Smooth muscle cell (in vitro differentiated cells): ENCODE measurements around the gene TOR4A. TPM values are rescaled to one million over a fixed set of nuclear protein-coding genes. Genes with fewer than 3 reads are reported as not detected.
A peak's percentile ranks its signal among the peaks of the same experiment; 100 is the strongest.

ENCODE experiments used
- DNase-seq: peaks from one replicate; lab custom pipeline; 2025; ENCODE audit not compliant: unreplicated experiment; lab: John Stamatoyannopoulos, UW
- H2AFZ ChIP-seq: fragments of 200-600 bp; sonication (generic); 2 replicates; pipeline ENCODE4 v1.6.0; 2016; ENCODE audit warnings: antibody characterized with exemption, low read depth, mild to moderate bottlenecking
- H3F3A ChIP-seq: fragments of 200-600 bp; sonication (generic); 2 replicates; pipeline ENCODE4 v1.6.0; 2017; ENCODE audit warnings: antibody characterized with exemption, low read depth
- H3K27ac ChIP-seq: fragments of 200-600 bp; sonication (generic); 2 replicates; pipeline ENCODE4 v1.5.1; 2016; ENCODE audit warnings: low read depth, mild to moderate bottlenecking
- H3K27me3 ChIP-seq: fragments of 200-600 bp; sonication (generic); 2 replicates; pipeline ENCODE4 v1.6.1; 2016; ENCODE audit warnings: low read depth, mild to moderate bottlenecking
- H3K36me3 ChIP-seq: fragments of 200-600 bp; sonication (generic); 2 replicates; pipeline ENCODE4 v1.5.1; 2016; ENCODE audit warnings: low read depth
- H3K4me1 ChIP-seq: fragments of 200-600 bp; sonication (generic); 2 replicates; pipeline ENCODE4 v1.5.1; 2016; ENCODE audit warnings: low read depth
- H3K4me2 ChIP-seq: fragments of 200-600 bp; sonication (generic); 2 replicates; pipeline ENCODE4 v1.6.0; 2016; ENCODE audit warnings: mild to moderate bottlenecking
- H3K4me3 ChIP-seq: fragments of 200-600 bp; sonication (generic); 2 replicates; pipeline ENCODE4 v1.5.1; 2016; ENCODE audit warnings: mild to moderate bottlenecking
- H3K79me2 ChIP-seq: fragments of 200-600 bp; sonication (generic); 2 replicates; pipeline ENCODE4 v1.6.0; 2016; ENCODE audit warnings: low read depth, mild to moderate bottlenecking
- H3K9ac ChIP-seq: fragments of 200-600 bp; sonication (generic); 2 replicates; pipeline ENCODE4 v1.6.0; 2016; ENCODE audit warnings: low read depth
- H3K9me3 ChIP-seq: fragments of 200-600 bp; sonication (generic); replicated peaks from 2 replicates; pipeline ENCODE4 v1.5.1; 2016; ENCODE audit warnings: low read depth
- H4K20me1 ChIP-seq: fragments of 200-600 bp; sonication (generic); 2 replicates; pipeline ENCODE4 v1.6.0; 2016; ENCODE audit warnings: low read depth
- WGBS: methylation state at CpG from one replicate; pipeline ENCODE4 v1.1.7; 2016; ENCODE audit warnings: low lambda C conversion rate; 5-methylcytosine and 5-hydroxymethylcytosine counted together
- polyA plus RNA-seq: library from polyadenylated mRNA; unstranded; fragments of >200 nt; fragmentation: Nextera tagmentation; extraction: Ambion mirVana; gene quantifications from 2 replicates; pipeline ENCODE4 v1.2.1, GENCODE V29; 2016
- total RNA-seq: library from RNA; depleted of rRNA; stranded (reverse); fragments of >200 nt; gene quantifications from 2 replicates; pipeline ENCODE4 v1.2.3, GENCODE V29; 2014
- TF ChIP-seq, protein P1 (sequence below): fragments of 200-600 bp; sonication (generic); IDR thresholded peaks from 2 replicates; pipeline ENCODE4 v1.5.1; 2017; ENCODE audit warnings: borderline replicate concordance, mild to moderate bottlenecking, antibody characterized with exemption; ENCODE audit not compliant: insufficient read depth, poor library complexity, severe bottlenecking

The TOR4A gene
- total and polyA plus RNA-seq, 2 experiments from 2014 or later, result 5.5 to 6.3 TPM

DNA sequence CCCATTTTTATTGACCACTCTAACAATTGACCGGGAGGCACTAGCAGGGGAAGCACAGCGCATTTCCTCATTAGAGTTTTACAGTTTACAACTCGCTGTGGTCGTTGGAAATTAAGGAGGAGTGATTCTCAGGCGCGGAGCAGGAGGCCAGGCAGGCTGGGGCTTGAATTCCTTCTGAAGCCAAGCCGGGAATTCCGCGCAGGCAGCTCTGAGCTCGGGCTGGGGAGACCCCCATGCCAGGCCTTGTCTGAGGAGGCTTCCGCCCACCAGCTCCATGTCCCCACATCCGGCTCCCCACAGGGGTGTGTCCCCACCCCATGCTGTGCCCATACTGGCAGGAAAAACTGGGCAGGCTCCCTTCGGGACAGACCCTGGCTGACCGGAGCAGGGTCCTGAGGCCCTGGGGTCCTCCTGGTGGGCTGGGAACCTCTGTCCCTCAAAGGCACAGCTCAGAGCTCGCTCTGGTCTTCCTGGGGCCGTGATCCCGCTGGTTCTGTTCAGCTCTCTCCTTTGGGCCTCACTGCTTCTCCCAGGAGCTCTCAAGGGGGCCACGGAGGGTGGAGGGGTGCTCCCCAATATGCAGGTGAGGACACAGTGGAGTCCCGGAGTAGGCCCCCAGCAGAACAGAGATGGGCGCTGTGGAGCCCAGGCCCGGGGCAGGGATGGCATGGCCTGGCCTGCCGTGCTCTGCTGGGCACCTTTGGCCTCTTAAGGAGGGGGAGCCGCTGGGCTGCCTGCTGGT, 25.8 kb downstream of the TOR4A start:
- TF ChIP-seq, protein P1, sequence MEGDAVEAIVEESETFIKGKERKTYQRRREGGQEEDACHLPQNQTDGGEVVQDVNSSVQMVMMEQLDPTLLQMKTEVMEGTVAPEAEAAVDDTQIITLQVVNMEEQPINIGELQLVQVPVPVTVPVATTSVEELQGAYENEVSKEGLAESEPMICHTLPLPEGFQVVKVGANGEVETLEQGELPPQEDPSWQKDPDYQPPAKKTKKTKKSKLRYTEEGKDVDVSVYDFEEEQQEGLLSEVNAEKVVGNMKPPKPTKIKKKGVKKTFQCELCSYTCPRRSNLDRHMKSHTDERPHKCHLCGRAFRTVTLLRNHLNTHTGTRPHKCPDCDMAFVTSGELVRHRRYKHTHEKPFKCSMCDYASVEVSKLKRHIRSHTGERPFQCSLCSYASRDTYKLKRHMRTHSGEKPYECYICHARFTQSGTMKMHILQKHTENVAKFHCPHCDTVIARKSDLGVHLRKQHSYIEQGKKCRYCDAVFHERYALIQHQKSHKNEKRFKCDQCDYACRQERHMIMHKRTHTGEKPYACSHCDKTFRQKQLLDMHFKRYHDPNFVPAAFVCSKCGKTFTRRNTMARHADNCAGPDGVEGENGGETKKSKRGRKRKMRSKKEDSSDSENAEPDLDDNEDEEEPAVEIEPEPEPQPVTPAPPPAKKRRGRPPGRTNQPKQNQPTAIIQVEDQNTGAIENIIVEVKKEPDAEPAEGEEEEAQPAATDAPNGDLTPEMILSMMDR, result no peak
- Histone ChIP-seq H3K27ac (no peak overlapping the region), H3K36me3 (no peaks in the 10 kb centered on the region), H4K20me1 (peaks cover 9% of the 10 kb centered on the region), H3K79me2 (no peaks in the 10 kb centered on the region), H3K4me1 (peaks cover 48% of the 10 kb centered on the region), H3F3A (no peaks in the 10 kb centered on the region), H3K9me3 (no peaks in the 10 kb centered on the region), H3K9ac (no peak overlapping the region), H3K27me3 (peaks cover 23% of the 10 kb centered on the region), H2AFZ (no peak overlapping the region), H3K4me3 (no peak overlapping the region), H3K4me2 (peak overlapping the region; percentile 90)
- DNase-seq, result no peak
- WGBS, result 61% methylated on average over 23 of the region's 23 CpGs

DNA sequence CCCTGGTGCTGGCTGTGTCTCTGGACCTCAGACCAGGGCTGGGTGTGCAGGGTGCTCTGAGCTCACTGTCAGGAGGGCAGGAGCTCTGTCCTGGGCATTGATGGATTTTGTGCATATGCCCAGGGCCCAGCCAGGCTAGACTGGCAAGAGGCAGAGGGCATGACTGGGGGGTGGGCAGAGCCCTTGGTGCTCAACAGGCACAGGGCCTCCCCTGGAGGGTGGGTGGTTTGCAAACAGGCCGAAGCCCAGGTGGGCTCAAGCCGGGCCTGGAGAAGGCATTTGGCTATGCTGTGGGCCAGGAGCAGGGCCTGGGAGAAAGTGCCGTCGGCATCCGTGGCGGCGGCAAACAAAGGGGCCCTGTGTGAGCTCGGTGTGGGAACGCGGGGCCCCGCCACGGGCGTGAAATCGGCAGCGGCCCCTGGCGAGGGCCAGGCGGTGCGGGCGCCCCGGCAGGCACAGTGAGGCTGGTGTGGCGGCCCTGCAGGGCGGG, 26.4 kb downstream of the TOR4A start:
- Histone ChIP-seq H3K9ac (no peak overlapping the region), H4K20me1 (peaks cover 9% of the 10 kb centered on the region), H3F3A (no peaks in the 10 kb centered on the region), H3K9me3 (no peaks in the 10 kb centered on the region), H3K27me3 (peaks cover 17% of the 10 kb centered on the region), H3K4me3 (no peak overlapping the region), H2AFZ (no peak overlapping the region), H3K27ac (no peak overlapping the region), H3K4me1 (peaks cover 44% of the 10 kb centered on the region), H3K4me2 (no peak overlapping the region), H3K36me3 (no peaks in the 10 kb centered on the region), H3K79me2 (no peaks in the 10 kb centered on the region)
- TF ChIP-seq, protein P1, result no peak
- DNase-seq, result no peak
- 94% methylated on average over 20 of the region's 22 CpGs for WGBS

DNA sequence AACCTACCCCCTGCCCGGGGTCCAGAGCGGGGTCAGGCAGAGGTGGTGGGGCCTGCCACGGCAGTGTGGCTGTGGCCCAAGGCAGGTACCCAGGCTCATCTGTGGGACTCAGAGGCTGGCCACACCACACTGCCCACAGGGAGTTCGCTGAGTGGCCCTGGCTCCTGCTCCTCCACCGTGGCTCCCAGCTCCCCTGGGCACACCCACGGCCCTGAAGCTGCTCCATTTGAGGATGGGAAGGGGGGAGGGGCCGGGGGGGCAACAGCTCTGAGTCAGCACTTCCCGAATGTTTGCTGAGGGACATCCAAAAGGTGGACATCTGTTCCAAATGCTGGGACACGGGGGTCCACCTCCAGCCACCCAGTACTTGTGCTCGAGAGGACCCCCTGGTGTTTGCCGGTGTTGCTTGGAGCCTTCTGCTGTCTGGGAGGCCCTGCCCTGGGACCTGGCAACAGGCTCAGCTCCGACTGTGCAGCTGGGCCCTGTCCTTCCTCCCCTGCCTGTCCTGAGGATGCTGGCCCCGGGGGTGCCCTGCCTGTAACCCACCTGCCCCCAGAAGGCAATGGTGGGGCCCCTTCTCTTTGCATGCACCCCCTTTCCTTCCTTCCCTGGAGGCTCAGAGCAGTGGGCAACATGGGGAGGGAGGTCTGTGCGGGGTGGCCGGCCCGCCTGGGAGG, 27.0 kb downstream of the TOR4A start:
- Histone ChIP-seq H3K4me1 (peaks cover 38% of the 10 kb centered on the region), H4K20me1 (peaks cover 9% of the 10 kb centered on the region), H3K36me3 (no peaks in the 10 kb centered on the region), H3K27ac (no peak overlapping the region), H3K79me2 (no peaks in the 10 kb centered on the region), H3F3A (no peaks in the 10 kb centered on the region), H3K9ac (no peak overlapping the region), H3K9me3 (no peaks in the 10 kb centered on the region), H3K4me2 (no peak overlapping the region), H3K4me3 (no peak overlapping the region), H2AFZ (no peak overlapping the region), H3K27me3 (peaks cover 11% of the 10 kb centered on the region)
- WGBS, result 82% methylated on average over 15 of the region's 16 CpGs
- TF ChIP-seq, protein P1, result no peak
- DNase-seq, result no peak
